ENCODE results near the gene RGSL1. TPM values are rescaled to one million over a fixed set of nuclear protein-coding genes. Genes with fewer than 3 reads are reported as not detected.
A peak's percentile ranks its signal among the peaks of the same experiment; 100 is the strongest.

RGSL1 gene
- total and polyA plus RNA-seq, 2 donors (not counting 1 experiment from before 2014, with no cell fraction given) = not detected

DNA sequence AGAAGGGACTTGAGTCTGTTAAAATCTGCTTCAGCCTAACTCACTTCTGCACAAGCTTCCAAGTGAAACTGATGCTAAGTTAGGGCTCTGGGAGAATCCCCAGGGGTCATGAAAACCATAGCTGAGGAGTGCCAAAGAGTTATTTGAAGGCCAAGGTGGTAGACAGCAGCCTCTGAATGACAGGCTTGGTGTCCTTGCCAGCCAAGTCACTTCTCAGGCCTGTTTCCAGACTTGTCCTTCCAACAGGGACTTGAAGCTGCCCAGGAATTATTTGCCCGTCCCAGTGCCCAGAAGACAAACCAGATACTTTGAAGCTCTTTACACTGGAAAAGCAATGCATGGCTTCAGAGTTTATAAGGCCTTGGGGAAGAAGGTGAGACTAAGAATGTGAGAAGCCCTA is 105.5 kb downstream of the RGSL1 start:
- H4K20me1 ChIP-seq (ENCODE audit: control insufficient read depth, extremely low read depth, insufficient read depth, low read length) = no peaks in the 10 kb centered on the region
- H3K79me2 ChIP-seq (ENCODE audit: control insufficient read depth, insufficient read depth, low read length) = no peaks in the 10 kb centered on the region
- no peak for TF ChIP-seq EZH2 (IDR thresholded peaks at IDR 0.05; ENCODE audit: low read length, missing control alignments)
- TF ChIP-seq, protein P1, sequence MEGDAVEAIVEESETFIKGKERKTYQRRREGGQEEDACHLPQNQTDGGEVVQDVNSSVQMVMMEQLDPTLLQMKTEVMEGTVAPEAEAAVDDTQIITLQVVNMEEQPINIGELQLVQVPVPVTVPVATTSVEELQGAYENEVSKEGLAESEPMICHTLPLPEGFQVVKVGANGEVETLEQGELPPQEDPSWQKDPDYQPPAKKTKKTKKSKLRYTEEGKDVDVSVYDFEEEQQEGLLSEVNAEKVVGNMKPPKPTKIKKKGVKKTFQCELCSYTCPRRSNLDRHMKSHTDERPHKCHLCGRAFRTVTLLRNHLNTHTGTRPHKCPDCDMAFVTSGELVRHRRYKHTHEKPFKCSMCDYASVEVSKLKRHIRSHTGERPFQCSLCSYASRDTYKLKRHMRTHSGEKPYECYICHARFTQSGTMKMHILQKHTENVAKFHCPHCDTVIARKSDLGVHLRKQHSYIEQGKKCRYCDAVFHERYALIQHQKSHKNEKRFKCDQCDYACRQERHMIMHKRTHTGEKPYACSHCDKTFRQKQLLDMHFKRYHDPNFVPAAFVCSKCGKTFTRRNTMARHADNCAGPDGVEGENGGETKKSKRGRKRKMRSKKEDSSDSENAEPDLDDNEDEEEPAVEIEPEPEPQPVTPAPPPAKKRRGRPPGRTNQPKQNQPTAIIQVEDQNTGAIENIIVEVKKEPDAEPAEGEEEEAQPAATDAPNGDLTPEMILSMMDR (conservative IDR thresholded peaks at IDR 0.05 in 1 of 2, IDR thresholded peaks at IDR 0.05 in 1 of 2; ENCODE audit: low read depth in 1 of 2, low read length in 2 of 2) = no peak
- no peaks in the 10 kb centered on the region for H3K36me3 ChIP-seq (ENCODE audit: control insufficient read depth, insufficient read depth, low read length)
- no peak overlapping the region for H3K4me3 ChIP-seq (replicated peaks in 1 of 4; ENCODE audit: control extremely low read depth in 1 of 4, insufficient read depth in 1 of 4, low read depth in 3 of 4, low read length in 4 of 4)
- H3K27ac ChIP-seq (ENCODE audit: insufficient read depth, low read length) = no peak overlapping the region
- H3K9me3 ChIP-seq (ENCODE audit: control insufficient read depth, insufficient read depth, low read depth, low read length) = no peaks in the 10 kb centered on the region
- no peak for DNase-seq (ENCODE audit: low read depth in 2 of 2)
- no peak overlapping the region for H3K9ac ChIP-seq (ENCODE audit: insufficient read depth, low read length)
- no peak overlapping the region for H3K4me2 ChIP-seq (ENCODE audit: extremely low read depth, insufficient read depth, low read length)
- no peak overlapping the region for H2AFZ ChIP-seq (ENCODE audit: low read length)
- no peaks in the 10 kb centered on the region for H3K4me1 ChIP-seq (ENCODE audit: control insufficient read depth, extremely low read depth, insufficient read depth, low read length)
- H3K27me3 ChIP-seq (ENCODE audit: control insufficient read depth, insufficient read depth, low read length) = no peaks in the 10 kb centered on the region

DNA sequence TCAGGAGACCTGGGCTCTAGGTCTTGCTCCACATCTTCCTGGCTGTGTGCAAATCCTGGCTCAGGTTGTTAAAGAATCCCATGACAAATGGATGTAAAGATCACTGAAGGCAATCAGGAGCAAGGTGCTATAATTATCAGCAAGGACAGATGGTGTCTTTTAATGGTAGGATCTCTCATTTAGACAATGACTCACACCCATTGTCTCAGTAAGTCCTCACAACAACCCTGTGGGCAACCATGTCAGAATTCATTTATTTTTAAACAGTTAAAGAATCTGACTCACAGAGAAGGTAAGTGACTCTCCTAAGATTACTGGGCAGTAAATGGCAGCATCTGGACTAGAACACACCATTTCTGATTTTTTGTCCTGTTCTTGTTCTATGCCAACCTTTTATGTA is 106.3 kb downstream of the RGSL1 start:
- no peaks in the 10 kb centered on the region for H4K20me1 ChIP-seq (ENCODE audit: control insufficient read depth, extremely low read depth, insufficient read depth, low read length)
- no peaks in the 10 kb centered on the region for H3K9me3 ChIP-seq (ENCODE audit: control insufficient read depth, insufficient read depth, low read depth, low read length)
- H2AFZ ChIP-seq (ENCODE audit: low read length) = no peak overlapping the region
- no peak overlapping the region for H3K4me3 ChIP-seq (replicated peaks in 1 of 4; ENCODE audit: control extremely low read depth in 1 of 4, insufficient read depth in 1 of 4, low read depth in 3 of 4, low read length in 4 of 4)
- H3K27ac ChIP-seq (ENCODE audit: insufficient read depth, low read length) = no peak overlapping the region
- no peak overlapping the region for H3K4me2 ChIP-seq (ENCODE audit: extremely low read depth, insufficient read depth, low read length)
- H3K36me3 ChIP-seq (ENCODE audit: control insufficient read depth, insufficient read depth, low read length) = no peaks in the 10 kb centered on the region
- H3K27me3 ChIP-seq (ENCODE audit: control insufficient read depth, insufficient read depth, low read length) = no peaks in the 10 kb centered on the region
- peak in 1 of 2 donors; percentile 4 for DNase-seq (ENCODE audit: low read depth in 2 of 2)
- no peaks in the 10 kb centered on the region for H3K79me2 ChIP-seq (ENCODE audit: control insufficient read depth, insufficient read depth, low read length)
- H3K4me1 ChIP-seq (ENCODE audit: control insufficient read depth, extremely low read depth, insufficient read depth, low read length) = no peaks in the 10 kb centered on the region
- H3K9ac ChIP-seq (ENCODE audit: insufficient read depth, low read length) = no peak overlapping the region
- TF ChIP-seq, protein P1 (conservative IDR thresholded peaks at IDR 0.05 in 1 of 2, IDR thresholded peaks at IDR 0.05 in 1 of 2; ENCODE audit: low read depth in 1 of 2, low read length in 2 of 2) = no peak
- no peak for TF ChIP-seq EZH2 (IDR thresholded peaks at IDR 0.05; ENCODE audit: low read length, missing control alignments)

DNA sequence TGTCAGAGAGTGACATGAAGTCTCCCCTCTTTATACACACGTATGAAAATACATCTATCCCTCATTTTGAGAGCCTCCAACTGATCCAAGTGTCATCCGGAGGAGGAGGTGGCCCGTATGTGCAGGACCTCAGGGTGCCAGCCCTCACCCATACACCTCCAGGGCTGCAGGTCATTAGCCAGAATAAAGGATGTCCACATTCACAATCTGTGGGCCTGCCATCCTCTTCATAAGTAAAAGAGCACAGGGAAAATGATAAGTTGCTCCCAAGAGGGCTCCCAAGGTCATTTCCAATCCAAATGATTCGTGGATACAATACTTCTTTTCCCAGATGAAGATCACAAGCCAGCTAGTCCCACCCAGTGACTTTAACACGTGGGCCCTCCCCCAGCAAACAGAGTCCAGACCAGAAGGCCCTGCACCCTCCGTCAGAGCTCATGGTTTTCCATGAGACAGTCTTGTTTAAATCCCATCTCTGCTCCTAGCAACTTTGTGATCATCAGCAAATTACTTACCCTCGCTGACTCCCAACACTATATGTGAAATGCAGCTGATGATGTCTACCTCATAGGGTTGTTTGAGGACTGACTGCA is 110.5 kb downstream of the RGSL1 start:
- no peaks in the 10 kb centered on the region for H3K36me3 ChIP-seq (ENCODE audit: control insufficient read depth, insufficient read depth, low read length)
- H3K9ac ChIP-seq (ENCODE audit: insufficient read depth, low read length) = no peak overlapping the region
- no peak overlapping the region for H2AFZ ChIP-seq (ENCODE audit: low read length)
- H3K4me2 ChIP-seq (ENCODE audit: extremely low read depth, insufficient read depth, low read length) = no peak overlapping the region
- no peaks in the 10 kb centered on the region for H3K27me3 ChIP-seq (ENCODE audit: control insufficient read depth, insufficient read depth, low read length)
- no peaks in the 10 kb centered on the region for H4K20me1 ChIP-seq (ENCODE audit: control insufficient read depth, extremely low read depth, insufficient read depth, low read length)
- TF ChIP-seq, protein P1 (conservative IDR thresholded peaks at IDR 0.05 in 1 of 2, IDR thresholded peaks at IDR 0.05 in 1 of 2; ENCODE audit: low read depth in 1 of 2, low read length in 2 of 2) = no peak
- TF ChIP-seq EZH2 (IDR thresholded peaks at IDR 0.05; ENCODE audit: low read length, missing control alignments) = no peak
- H3K4me1 ChIP-seq (ENCODE audit: control insufficient read depth, extremely low read depth, insufficient read depth, low read length) = no peaks in the 10 kb centered on the region
- no peak for DNase-seq (ENCODE audit: low read depth in 2 of 2)
- H3K79me2 ChIP-seq (ENCODE audit: control insufficient read depth, insufficient read depth, low read length) = no peaks in the 10 kb centered on the region
- no peak overlapping the region for H3K27ac ChIP-seq (ENCODE audit: insufficient read depth, low read length)
- no peaks in the 10 kb centered on the region for H3K9me3 ChIP-seq (ENCODE audit: control insufficient read depth, insufficient read depth, low read depth, low read length)
- no peak overlapping the region for H3K4me3 ChIP-seq (replicated peaks in 1 of 4; ENCODE audit: control extremely low read depth in 1 of 4, insufficient read depth in 1 of 4, low read depth in 3 of 4, low read length in 4 of 4)

All from fibroblast of lung (primary cell).